ENCODE measurements around the gene HEATR1. TPM values are rescaled to one million over a fixed set of nuclear protein-coding genes. Genes with fewer than 3 reads are reported as not detected.

HEATR1 gene
- total RNA-seq, 1 experiment from 2014 or later = 68.3 TPM

- ChIA-PET CTCF (no interaction called here), RAD21 (ENCODE audit: low non-redundant PET in 1 of 2, low total read pairs in 2 of 2, uncharacterized antibody in 2 of 2, unreplicated experiment in 2 of 2) (interaction anchor here in 1 of 2 experiments (0.5 kb wide), 1 partner anchor 428 kb away, joined by 4 read pairs; no protein-coding TSS in a partner anchor), POLR2A (no interaction called here)
- Histone ChIP-seq H3K4me1 (ENCODE audit: control insufficient read depth in 1 of 2, insufficient read depth in 2 of 2, low read length in 2 of 2) (peaks cover 11 to 15% of the 10 kb centered on the region in 2 experiments), H3K9me2 (ENCODE audit: insufficient read depth) (no peaks in the 10 kb centered on the region), H3K27ac (ENCODE audit: low read depth, low read length) (no peak overlapping the region), H3K27me3 (ENCODE audit: insufficient read depth, low read length) (no peaks in the 10 kb centered on the region), H4K20me1 (ENCODE audit: insufficient read depth) (no peaks in the 10 kb centered on the region), H3K9me3 (ENCODE audit: control insufficient read depth in 1 of 2, insufficient read depth in 1 of 2, low read depth in 1 of 2, low read length in 2 of 2) (no peaks in the 10 kb centered on the region), H3K36me3 (ENCODE audit: control insufficient read depth in 1 of 2, insufficient read depth in 2 of 2, low read length in 2 of 2) (no peaks in the 10 kb centered on the region), H3K79me2 (ENCODE audit: insufficient read depth, low read length) (no peaks in the 10 kb centered on the region), H3K4me2 (ENCODE audit: low read length) (no peak overlapping the region), H3K9ac (ENCODE audit: low read length) (no peak overlapping the region), H2AFZ (ENCODE audit: low read depth, low read length, poor library complexity, severe bottlenecking) (no peak overlapping the region), H3K4me3 (replicated peaks in 1 of 2; ENCODE audit: low read depth in 1 of 2, low read length in 2 of 2) (no peak overlapping the region)
- no TSS peak for BruUV-seq (replicated peaks)
- DNase-seq (ENCODE audit: low read depth, low spot score) = no peak
- TF ChIP-seq ZBTB33 (IDR thresholded peaks at IDR 0.05; ENCODE audit: extremely low read depth, insufficient replicate concordance, low read length) (no peak), SP1 (IDR thresholded peaks at IDR 0.05; ENCODE audit: low read depth) (no peak), REST (IDR thresholded peaks at IDR 0.05; ENCODE audit: low read depth) (no peak), MAX (IDR thresholded peaks at IDR 0.05) (no peak)
- no peak for ATAC-seq
- intact Hi-C loops (cut with micrococcal nuclease) = no loop called here
Observed at GRCh38 chr1:236534151-236534651, 70.1 kb downstream of the HEATR1 start.

All from HCT116 (cell line).